Measurements from ENCODE around the gene SLC12A5.

SLC12A5 gene

GRCh38 chr20:46078954-46079353 is 49.9 kb downstream of the SLC12A5 start:
- DNase-seq (ENCODE audit: low spot score) = no peak
- TF ChIP-seq CTCF (IDR thresholded peaks at IDR 0.05; ENCODE audit: extremely low read depth, missing control alignments) = no peak

- DNase-seq (ENCODE audit: low spot score) = no peak
- TF ChIP-seq CTCF (IDR thresholded peaks at IDR 0.05; ENCODE audit: extremely low read depth, missing control alignments) = no peak
Observed at GRCh38 chr20:46081074-46081473, 52.1 kb downstream of the SLC12A5 start.

GRCh38 chr20:46083101-46083500 is 54.1 kb downstream of the SLC12A5 start:
- no peak for TF ChIP-seq CTCF (IDR thresholded peaks at IDR 0.05; ENCODE audit: extremely low read depth, missing control alignments)
- no peak for DNase-seq (ENCODE audit: low spot score)

- no peak for DNase-seq (ENCODE audit: low spot score)
- TF ChIP-seq CTCF (IDR thresholded peaks at IDR 0.05; ENCODE audit: extremely low read depth, missing control alignments) = no peak
Observed at GRCh38 chr20:46083531-46084061, 54.6 kb downstream of the SLC12A5 start.

- DNase-seq (ENCODE audit: low spot score) = no peak
- no peak for TF ChIP-seq CTCF (IDR thresholded peaks at IDR 0.05; ENCODE audit: extremely low read depth, missing control alignments)
Observed at GRCh38 chr20:46084805-46085178, 55.8 kb downstream of the SLC12A5 start.

- no peak for DNase-seq (ENCODE audit: low spot score)
- TF ChIP-seq CTCF (IDR thresholded peaks at IDR 0.05; ENCODE audit: extremely low read depth, missing control alignments) = no peak
Observed at GRCh38 chr20:46085179-46085851, 56.3 kb downstream of the SLC12A5 start.

- TF ChIP-seq CTCF (IDR thresholded peaks at IDR 0.05; ENCODE audit: extremely low read depth, missing control alignments) = peak; percentile 16
- DNase-seq (ENCODE audit: low spot score) = no peak
Observed at GRCh38 chr20:46087161-46087560, 58.1 kb downstream of the SLC12A5 start.

All from GM20000 (cell line).